Fibroblast of lung (primary cell): ENCODE results near the gene ZNHIT2. TPM values are rescaled to one million over a fixed set of nuclear protein-coding genes. Genes with fewer than 3 reads are reported as not detected.

Experiments
- DNase-seq, 2 donors: peaks; one replicate each; pipeline versions ENCODE4 v3.0.0 to v3.0.0-alpha.2; 2010; ENCODE audit warnings: low read depth in 2 of 2
- H2AFZ ChIP-seq: 2 replicates; pipeline ENCODE4 v1.5.1; 2012; ENCODE audit warnings: low read length, control low read depth, inconsistent platforms
- H3K27ac ChIP-seq: 2 replicates; pipeline ENCODE4 v1.5.1; 2011; ENCODE audit warnings: low read length, control low read depth; ENCODE audit not compliant: insufficient read depth
- H3K27me3 ChIP-seq: 2 replicates; pipeline ENCODE4 v1.5.1; 2011; ENCODE audit warnings: mild to moderate bottlenecking, low read length; ENCODE audit not compliant: control insufficient read depth, insufficient read depth
- H3K36me3 ChIP-seq: 2 replicates; pipeline ENCODE4 v1.5.1; 2011; ENCODE audit warnings: low read length; ENCODE audit not compliant: control insufficient read depth, insufficient read depth
- H3K4me1 ChIP-seq: 2 replicates; pipeline ENCODE4 v1.5.1; 2011; ENCODE audit warnings: low read length; ENCODE audit not compliant: control insufficient read depth, insufficient read depth; ENCODE audit errors: extremely low read depth
- H3K4me2 ChIP-seq: 2 replicates; pipeline ENCODE4 v1.5.1; 2011; ENCODE audit warnings: low read length, control low read depth; ENCODE audit not compliant: insufficient read depth; ENCODE audit errors: extremely low read depth
- H3K4me3 ChIP-seq, 4 experiments: fragments of 200-600 bp in 1 of 4; sonication (generic) in 1 of 4; replicated peaks in 1 of 4; 2 replicates each; pipeline ENCODE4 v1.5.1; 2011 to 2016; ENCODE audit warnings: low read length in 4 of 4, low read depth in 3 of 4, mild to moderate bottlenecking in 3 of 4, control low read depth in 2 of 4, inconsistent platforms in 1 of 4, mixed read lengths in 1 of 4; ENCODE audit not compliant: insufficient read depth in 1 of 4; ENCODE audit errors: control extremely low read depth in 1 of 4
- H3K79me2 ChIP-seq: 2 replicates; pipeline ENCODE4 v1.5.1; 2012; ENCODE audit warnings: mild to moderate bottlenecking, low read length, inconsistent platforms; ENCODE audit not compliant: control insufficient read depth, insufficient read depth
- H3K9ac ChIP-seq: 2 replicates; pipeline ENCODE4 v1.5.1; 2011; ENCODE audit warnings: mild to moderate bottlenecking, low read length, control low read depth; ENCODE audit not compliant: insufficient read depth
- H3K9me3 ChIP-seq: 2 replicates; pipeline ENCODE4 v1.5.1; 2012; ENCODE audit warnings: low read depth, low read length; ENCODE audit not compliant: control insufficient read depth, insufficient read depth
- H4K20me1 ChIP-seq: 2 replicates; pipeline ENCODE4 v1.5.1; 2011; ENCODE audit warnings: low read length; ENCODE audit not compliant: control insufficient read depth, insufficient read depth; ENCODE audit errors: extremely low read depth
- EZH2 ChIP-seq: IDR thresholded peaks from 2 replicates; pipeline ENCODE4 v1.5.1; 2012; ENCODE audit warnings: low read length, control low read depth, mild to moderate bottlenecking; ENCODE audit errors: missing control alignments
- polyA plus RNA-seq, 2 donors: library from polyadenylated mRNA; depleted of rRNA in 1 of 2; stranded (reverse) in 1 of 2; unstranded in 1 of 2; fragments of >200 nt; gene quantifications; 2 replicates each; pipeline ENCODE4 v1.2.1, GENCODE V29; 2011 to 2012; ENCODE audit warnings: missing spikeins in 1 of 2
- total RNA-seq: library from RNA; depleted of rRNA; stranded (reverse); fragments of >200 nt; gene quantifications from 2 replicates; pipeline ENCODE4 v1.2.1, GENCODE V29; 2014
- TF ChIP-seq, protein P1 (sequence below), 2 donors: IDR thresholded peaks in 1 of 2; conservative IDR thresholded peaks in 1 of 2; 1 replicate in 1 of 2; 2 replicates in 1 of 2; pipeline ENCODE4 v1.5.1; 2011 to 2012; ENCODE audit warnings: low read length in 2 of 2, control low read depth in 1 of 2, inconsistent platforms in 1 of 2, low read depth in 1 of 2, mild to moderate bottlenecking in 1 of 2

ZNHIT2 gene
- total and polyA plus RNA-seq, 2 donors (not counting 1 experiment from before 2014, with no cell fraction given): 1.4 to 13.2 TPM

DNA sequence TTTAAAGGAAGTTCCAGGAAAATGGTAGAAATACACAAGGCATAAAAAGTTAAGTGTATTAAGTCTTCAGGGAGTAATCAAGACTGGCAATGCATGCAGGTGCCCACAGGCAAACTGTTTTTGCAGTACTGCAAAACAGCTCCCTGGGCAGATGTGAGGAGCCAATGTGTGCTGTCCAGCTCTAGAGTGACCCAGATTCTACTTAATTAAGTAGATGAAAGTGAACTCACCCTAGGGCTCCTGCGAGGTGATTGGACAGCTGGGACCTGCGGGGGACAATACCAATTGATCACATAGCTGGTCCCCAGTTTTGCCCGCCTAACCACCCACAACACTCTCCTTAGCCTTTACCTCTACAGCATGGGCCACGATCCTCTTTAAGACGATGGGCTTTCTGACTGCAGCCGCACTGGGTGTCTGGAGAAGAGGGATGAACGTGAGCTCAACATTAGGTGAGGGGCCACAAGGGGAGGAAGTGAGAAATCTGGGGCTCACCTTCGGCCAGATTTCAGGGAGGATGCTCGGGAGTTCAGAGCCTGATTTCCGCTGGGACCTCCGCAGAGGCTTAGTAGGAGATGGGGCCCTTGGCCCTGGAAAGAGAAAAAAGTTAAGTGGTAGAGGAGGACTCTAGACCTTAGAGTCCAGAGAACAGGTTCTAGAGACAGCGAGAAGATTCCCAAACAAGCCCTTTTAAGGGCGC is 34.2 kb downstream of the ZNHIT2 start:
- Histone ChIP-seq H3K4me3 (peak overlapping the region; percentile 71 to 91 (median 84)), H3K9ac (peak overlapping the region; percentile 95), H3K79me2 (peaks cover 44% of the 10 kb centered on the region), H2AFZ (peak overlapping the region; percentile 88), H3K27ac (peak overlapping the region; percentile 85), H4K20me1 (no peaks in the 10 kb centered on the region), H3K27me3 (no peaks in the 10 kb centered on the region), H3K4me1 (peaks cover 11% of the 10 kb centered on the region), H3K9me3 (no peaks in the 10 kb centered on the region), H3K36me3 (peaks cover 17% of the 10 kb centered on the region), H3K4me2 (peak overlapping the region; percentile 98)
- DNase-seq: no peak
- TF ChIP-seq, protein P1, sequence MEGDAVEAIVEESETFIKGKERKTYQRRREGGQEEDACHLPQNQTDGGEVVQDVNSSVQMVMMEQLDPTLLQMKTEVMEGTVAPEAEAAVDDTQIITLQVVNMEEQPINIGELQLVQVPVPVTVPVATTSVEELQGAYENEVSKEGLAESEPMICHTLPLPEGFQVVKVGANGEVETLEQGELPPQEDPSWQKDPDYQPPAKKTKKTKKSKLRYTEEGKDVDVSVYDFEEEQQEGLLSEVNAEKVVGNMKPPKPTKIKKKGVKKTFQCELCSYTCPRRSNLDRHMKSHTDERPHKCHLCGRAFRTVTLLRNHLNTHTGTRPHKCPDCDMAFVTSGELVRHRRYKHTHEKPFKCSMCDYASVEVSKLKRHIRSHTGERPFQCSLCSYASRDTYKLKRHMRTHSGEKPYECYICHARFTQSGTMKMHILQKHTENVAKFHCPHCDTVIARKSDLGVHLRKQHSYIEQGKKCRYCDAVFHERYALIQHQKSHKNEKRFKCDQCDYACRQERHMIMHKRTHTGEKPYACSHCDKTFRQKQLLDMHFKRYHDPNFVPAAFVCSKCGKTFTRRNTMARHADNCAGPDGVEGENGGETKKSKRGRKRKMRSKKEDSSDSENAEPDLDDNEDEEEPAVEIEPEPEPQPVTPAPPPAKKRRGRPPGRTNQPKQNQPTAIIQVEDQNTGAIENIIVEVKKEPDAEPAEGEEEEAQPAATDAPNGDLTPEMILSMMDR (conservative IDR thresholded peaks at IDR 0.05 in 1 of 2, IDR thresholded peaks at IDR 0.05 in 1 of 2; ENCODE audit: low read depth in 1 of 2, low read length in 2 of 2): no peak
- TF ChIP-seq EZH2: no peak

DNA sequence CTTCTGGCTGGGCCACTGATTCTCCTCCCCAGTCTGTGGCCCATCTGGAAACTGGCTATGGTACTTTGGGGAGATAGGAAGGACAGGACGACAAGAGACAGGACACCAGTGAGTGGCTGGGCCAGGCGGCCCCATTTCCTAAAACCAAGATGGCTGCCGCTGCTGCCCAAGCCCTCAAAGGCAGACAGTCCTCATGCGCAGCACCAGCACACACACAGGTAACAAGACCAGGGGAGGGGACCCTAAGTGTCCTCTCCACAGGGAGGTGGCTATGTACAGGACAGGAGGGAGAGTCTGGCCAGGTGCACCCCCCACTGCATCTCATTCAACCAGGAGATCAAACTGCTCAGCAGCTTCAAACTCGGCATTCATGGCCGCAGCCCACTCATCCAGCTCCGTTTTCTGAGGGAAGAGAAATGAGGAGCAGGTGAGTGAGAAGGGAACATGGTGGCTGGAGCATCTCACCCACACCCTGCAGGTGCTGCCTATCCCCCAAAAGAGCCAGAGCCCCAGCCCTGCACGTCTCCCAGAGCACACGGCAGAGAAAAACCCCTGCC is 38.6 kb downstream of the ZNHIT2 start:
- Histone ChIP-seq H3K4me3 (no peak overlapping the region), H3K36me3 (peaks cover 3% of the 10 kb centered on the region), H3K4me2 (no peak overlapping the region), H3K27ac (no peak overlapping the region), H3K9ac (no peak overlapping the region), H3K4me1 (peaks cover 7% of the 10 kb centered on the region), H2AFZ (no peak overlapping the region), H3K79me2 (peaks cover 30% of the 10 kb centered on the region), H4K20me1 (no peaks in the 10 kb centered on the region), H3K27me3 (no peaks in the 10 kb centered on the region), H3K9me3 (no peaks in the 10 kb centered on the region)
- no peak for TF ChIP-seq EZH2
- TF ChIP-seq, protein P1 (conservative IDR thresholded peaks at IDR 0.05 in 1 of 2, IDR thresholded peaks at IDR 0.05 in 1 of 2; ENCODE audit: low read depth in 1 of 2, low read length in 2 of 2): no peak
- no peak for DNase-seq

DNA sequence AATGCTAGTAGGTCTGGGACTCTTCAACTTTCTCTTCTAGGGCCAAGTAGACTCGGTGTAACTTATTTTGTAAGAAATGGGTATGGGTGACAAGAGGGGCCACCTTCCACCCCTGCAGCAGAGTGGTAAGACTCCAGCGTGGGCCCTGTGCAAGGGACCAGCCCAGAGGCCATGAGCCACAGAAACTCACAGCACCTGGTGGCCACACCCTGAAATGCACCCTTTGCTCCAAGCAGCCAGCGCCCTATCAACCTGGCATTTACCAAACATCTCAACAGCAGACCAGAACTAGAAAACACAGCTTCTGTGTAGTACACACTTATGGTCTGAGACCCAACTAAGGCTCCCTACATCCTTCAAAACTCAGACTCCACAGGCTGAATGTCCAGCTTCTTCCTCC is 39.4 kb downstream of the ZNHIT2 start:
- H3K27ac ChIP-seq: no peak overlapping the region
- DNase-seq: peak; percentile 9 to 15
- no peak overlapping the region for H2AFZ ChIP-seq
- H3K4me3 ChIP-seq: no peak overlapping the region
- H3K9ac ChIP-seq: no peak overlapping the region
- peaks cover 24% of the 10 kb centered on the region for H3K79me2 ChIP-seq
- peaks cover 5% of the 10 kb centered on the region for H3K4me1 ChIP-seq
- H3K9me3 ChIP-seq: no peaks in the 10 kb centered on the region
- H3K27me3 ChIP-seq: no peaks in the 10 kb centered on the region
- H3K36me3 ChIP-seq: peaks cover 3% of the 10 kb centered on the region
- H4K20me1 ChIP-seq: no peaks in the 10 kb centered on the region
- H3K4me2 ChIP-seq: no peak overlapping the region
- TF ChIP-seq, protein P1 (conservative IDR thresholded peaks at IDR 0.05 in 1 of 2, IDR thresholded peaks at IDR 0.05 in 1 of 2; ENCODE audit: low read depth in 1 of 2, low read length in 2 of 2): peak; percentile 30 to 58
- no peak for TF ChIP-seq EZH2
